ENCODE data around the gene CACNG6. TPM values are rescaled to one million over a fixed set of nuclear protein-coding genes. Genes with fewer than 3 reads are reported as not detected.
"Not testable (repeated sequence)": the region's sequence is repeated elsewhere in the genome, so short reads cannot be mapped to it uniquely, and the experiment has no call there.

The CACNG6 gene
- total RNA-seq, 1 experiment from 2014 or later, result 7.5 TPM

GRCh38 chr19:53999694-54000093 is 8.3 kb downstream of the CACNG6 start:
- no peak for DNase-seq (ENCODE audit: low spot score)

GRCh38 chr19:54001496-54001895 is 10.1 kb downstream of the CACNG6 start:
- DNase-seq (ENCODE audit: low spot score), result no peak

- DNase-seq (ENCODE audit: low spot score), result peak; percentile 52
Observed at GRCh38 chr19:54002495-54003315, 11.3 kb downstream of the CACNG6 start.

DNA sequence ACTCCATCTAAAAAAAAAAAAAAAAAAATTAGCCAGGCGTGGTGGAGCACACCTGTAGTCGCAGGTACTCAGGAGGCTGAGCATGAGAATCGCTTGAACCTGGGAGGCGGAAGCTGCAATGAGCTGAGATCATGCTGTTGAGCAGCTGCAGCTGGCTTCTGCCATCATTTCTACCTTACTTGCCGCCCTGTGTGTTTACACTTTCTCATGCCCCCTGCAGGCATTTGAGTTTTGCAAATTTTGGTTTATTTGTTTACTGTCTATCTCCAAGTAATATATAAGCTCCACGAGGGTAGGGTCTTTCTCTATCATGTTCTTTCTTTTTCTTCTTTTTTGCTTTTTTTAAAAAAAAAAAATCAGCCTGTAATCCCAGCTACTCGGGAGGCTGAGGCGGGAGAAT is 18.0 kb downstream of the CACNG6 start:
- no peak for DNase-seq (ENCODE audit: low spot score)

GRCh38 chr19:54010474-54010873 is 19.0 kb downstream of the CACNG6 start:
- DNase-seq (ENCODE audit: low spot score), result no peak

GRCh38 chr19:54011507-54012211 is 20.2 kb downstream of the CACNG6 start:
- DNase-seq (ENCODE audit: low spot score), result no peak

DNA sequence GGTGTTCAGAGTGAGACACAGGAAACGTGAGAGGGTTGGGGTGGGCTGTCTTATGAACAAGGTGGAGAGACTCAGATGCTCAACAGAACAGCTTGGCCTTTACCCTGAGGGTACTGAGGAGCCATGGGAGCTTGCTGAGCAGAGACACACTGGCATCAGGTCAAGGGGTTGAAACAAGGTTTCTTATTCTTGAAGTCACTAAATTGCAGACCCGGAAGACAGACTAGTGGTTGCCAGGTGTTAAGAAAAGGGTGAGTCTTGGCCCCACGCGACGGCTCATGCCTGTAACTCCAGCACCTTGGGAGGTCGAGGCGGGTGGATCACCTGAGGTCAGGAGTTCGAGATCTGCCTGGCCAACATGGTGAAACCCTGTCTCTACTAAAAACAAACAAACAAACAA is 22.4 kb downstream of the CACNG6 start:
- no peak for DNase-seq (ENCODE audit: low spot score)

DNA sequence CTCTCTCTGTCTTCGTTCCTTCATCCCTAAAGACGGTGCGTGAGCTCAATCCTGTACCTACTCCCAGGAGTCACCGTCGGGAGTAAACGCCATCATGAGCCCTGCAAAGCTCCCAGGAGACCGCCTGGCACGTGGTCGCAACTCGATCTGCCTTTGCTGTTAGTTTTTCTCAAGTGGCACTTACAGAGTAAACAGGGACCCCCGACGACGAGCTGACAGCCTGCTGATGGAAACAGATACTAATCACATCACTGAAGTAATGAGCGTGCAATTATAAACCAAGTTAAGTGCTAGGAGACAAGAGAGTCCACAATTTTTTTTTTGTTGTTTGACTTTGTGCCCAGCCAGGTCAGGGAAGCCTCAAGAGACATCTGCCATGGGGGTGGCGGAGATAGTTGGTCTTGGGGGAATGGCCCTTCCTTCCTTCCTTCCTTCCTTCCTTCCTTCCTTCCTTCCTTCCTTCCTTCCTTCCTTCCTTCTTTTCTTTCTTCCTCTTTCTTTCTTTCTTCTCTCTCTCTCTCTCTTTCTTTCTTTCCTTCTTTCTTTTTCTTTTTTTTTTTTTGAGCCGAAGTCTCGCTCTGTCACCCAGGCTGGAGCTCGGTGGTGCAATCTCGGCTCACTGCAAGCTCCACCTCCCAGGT is 23.6 kb downstream of the CACNG6 start:
- DNase-seq (ENCODE audit: low spot score), result no peak

DNA sequence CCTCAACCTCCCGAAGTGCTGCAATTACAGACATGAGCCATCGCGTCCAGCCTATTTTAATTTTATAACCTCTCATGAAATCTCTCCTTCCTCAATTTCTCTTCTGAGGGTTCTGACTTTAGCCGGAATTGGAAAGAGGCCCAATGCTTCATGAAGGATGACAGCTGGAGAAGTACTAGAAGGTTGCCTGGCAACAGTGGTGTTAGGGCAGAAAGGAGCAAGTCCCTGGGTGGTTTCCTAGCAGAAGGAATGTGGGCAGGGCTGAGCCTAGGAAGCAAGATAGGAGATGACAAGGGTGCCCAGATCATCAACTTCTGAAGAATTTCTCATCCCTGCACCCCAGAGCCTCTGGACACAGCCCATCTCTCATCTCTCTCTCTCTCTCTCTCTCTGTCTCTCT is 25.8 kb downstream of the CACNG6 start:
- peak; percentile 92 for DNase-seq (ENCODE audit: low spot score)

- no peak for DNase-seq (ENCODE audit: low spot score)
Observed at GRCh38 chr19:54021363-54021762, 29.9 kb downstream of the CACNG6 start.

DNA sequence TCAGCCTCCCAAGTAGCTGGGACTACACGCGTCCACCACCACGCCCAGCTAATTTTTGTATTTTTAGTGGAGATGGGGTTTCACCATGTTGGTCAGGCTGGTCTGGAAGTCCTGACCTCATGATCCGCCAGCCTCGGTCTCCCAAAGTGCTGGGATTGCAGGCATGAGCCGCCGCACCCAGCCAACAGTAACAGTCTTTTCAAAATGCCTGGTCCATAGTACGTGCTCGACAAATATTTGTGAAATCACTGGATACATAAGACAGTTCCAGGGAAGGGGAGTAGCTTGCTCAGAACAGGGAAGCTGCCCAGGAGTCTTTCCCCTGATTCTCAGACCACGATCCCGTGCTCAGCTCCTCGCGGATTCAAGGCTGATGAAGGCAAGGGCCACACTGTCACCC is 30.5 kb downstream of the CACNG6 start:
- DNase-seq (ENCODE audit: low spot score), result no peak

- no peak for DNase-seq (ENCODE audit: low spot score)
Observed at GRCh38 chr19:54023191-54023590, 31.8 kb downstream of the CACNG6 start.

DNA sequence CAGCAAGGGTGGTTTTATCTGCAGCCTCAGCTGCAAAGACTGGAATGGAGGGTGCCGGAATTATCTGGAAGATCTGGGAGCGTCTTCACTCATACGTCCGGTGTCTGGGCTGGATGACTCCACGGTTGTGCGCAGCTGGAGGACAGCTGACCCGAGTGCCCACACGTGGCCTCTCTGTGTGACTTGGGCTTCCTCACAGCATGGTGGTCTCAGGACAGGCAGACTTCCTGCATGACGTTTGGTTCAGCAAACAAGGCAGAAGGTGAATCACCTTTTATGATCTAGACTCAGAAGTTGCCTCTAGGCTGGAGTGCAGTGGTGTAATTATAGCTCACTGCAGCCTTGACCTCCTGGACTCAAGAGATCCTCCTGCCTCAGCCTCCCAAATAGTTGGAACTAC is 33.2 kb downstream of the CACNG6 start:
- no peak for DNase-seq (ENCODE audit: low spot score)

GRCh38 chr19:54026656-54027055 is 35.2 kb downstream of the CACNG6 start:
- no peak for DNase-seq (ENCODE audit: low spot score)

DNA sequence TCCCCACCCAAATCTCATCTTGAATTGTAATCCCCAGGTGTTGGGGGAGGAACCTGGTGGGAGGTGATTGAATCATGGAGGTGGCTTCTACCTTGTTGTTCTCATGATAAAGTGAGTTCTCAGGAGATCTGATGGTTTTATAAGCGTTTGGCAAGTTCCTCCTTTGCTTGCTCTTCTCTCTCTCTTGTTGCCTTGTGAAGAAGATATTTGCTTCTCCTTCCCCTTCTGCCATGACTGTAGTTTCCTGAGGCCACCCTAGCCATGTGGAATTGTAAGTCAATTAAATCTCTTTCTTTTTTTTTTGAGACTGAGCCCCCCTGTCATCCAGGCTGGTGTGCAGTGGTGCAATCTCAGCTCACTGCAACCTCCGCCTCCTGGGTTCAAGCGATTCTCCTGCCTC is 37.9 kb downstream of the CACNG6 start:
- no peak for DNase-seq (ENCODE audit: low spot score)

DNA sequence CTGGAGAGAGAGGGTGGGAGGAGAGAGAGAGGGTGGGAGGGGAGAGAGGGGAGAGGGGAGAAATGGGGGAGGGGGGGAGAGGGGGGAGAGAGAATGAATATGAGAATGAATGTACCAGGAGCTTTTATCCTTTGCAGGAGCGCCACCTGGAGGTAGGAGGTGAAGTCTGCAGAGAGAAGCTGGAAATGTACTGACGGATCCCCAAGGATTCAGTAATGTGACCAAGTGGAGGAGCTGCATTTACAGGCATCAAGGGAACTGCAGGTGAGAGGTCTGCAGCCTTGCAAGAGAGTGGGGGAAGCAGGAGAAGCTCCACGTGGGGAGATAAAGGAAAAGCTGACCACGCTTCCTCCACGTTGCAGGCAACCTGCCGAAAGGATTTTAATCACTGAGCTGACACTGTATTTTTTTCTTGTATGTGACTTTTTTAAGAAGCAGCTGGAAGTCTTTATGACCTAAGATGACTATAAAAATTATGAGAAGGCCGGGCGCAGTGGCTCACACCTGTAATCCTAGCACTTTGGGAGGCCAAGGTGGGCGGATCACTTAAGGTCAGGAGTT is 38.6 kb downstream of the CACNG6 start:
- peak; percentile 90 for DNase-seq (ENCODE audit: low spot score)

DNA sequence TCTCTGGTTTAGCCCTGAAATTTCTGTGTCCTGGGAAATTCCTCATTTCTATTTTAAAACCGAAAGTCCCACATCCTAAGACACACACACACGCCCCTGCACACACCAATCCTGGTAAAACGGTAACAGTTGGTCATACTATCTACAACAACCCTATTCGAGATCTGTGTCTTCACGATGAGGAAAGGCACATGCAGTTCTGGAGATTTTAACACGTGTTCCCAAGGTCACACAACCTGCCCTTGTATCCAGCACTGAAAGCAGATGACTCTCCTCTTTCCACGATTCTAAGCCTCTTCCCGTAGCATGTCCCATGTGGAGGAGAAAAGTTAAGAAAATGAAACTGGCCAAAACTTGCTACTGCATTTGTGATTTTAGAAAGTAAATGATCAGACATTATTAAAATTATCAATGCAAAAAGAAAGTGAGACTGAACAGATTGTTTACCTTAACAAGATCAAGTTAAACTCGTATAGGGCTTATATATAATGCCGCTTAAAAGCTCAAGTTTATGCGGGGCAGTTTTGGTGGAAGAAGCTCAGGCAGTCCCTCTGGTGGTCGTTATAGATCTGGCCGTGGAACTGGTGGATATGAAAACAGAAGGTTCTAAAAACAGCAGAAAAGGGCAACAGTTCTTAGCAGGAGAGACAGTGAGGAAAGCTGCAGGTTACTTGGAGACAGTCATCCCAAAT is 39.6 kb downstream of the CACNG6 start:
- DNase-seq (ENCODE audit: low spot score), result peak; percentile 59

DNA sequence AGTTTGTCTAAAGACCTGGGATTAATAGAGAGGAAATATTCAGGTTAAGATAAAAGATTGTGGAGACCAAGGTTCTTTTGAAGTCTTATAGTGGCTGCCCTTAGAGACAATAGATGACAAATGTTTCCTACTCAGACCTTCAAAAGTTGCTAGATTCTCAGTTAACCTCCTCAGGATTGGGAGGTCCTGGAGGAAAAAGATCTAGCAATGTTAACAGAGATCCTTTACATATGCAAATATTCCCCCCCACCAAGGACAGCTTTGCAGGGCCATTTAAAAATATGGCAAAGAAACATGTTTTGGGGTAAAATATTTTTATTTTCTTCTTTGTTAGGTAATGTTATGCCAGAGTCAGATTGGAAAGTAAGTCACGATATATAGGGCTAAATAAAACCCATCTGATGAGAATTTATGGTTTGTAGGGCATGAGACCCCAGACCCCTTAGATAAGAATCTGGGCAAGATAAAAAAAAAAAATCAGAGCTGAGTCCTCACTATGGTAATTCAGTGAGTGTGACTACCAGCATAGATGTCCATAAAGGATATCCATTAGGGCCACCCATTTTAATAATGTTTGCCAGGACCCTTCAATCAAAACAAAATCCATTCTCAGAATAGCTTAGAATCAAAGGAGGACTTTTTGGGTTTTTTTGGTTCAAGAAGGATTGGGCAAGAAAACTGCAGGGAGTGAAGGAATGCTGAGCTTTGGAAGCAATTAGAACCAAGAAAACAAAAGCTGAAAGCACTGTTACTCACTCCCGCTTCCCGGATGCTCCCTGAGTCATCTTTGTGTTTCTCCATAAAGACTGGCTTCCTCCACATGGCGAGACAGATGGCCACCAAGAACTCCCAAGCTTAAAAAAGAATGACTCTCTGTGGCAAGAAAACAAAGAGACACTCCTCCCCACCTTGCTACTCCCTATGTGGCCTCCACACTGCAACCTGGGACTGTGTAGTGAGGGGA is 44.1 kb downstream of the CACNG6 start:
- DNase-seq (ENCODE audit: low spot score), result peak; percentile 96

DNA sequence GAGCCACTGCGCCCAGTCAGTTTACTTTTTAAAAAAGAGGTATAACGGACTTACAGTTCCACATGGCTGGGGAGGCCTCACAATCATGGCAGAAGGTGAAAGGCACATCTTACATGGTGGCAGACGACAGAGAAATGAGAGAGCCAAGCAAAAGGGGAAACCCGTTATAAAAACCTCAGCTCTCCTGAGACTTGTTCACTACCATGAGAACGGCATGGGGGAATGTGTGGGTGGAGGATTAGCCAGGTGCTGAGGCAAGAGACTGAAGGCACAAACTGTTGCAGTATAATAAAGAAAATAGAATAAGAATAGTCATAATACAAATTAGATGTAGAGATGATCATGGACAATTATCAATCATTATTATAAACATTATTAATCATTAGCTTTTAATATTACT is 45.1 kb downstream of the CACNG6 start:
- not testable (repeated sequence) for DNase-seq (ENCODE audit: low spot score)

- DNase-seq (ENCODE audit: low spot score), result no peak
Observed at GRCh38 chr19:54040003-54040402, 48.6 kb downstream of the CACNG6 start.

Measured in A172 (cell line).